K562 (cell line): ENCODE results near the gene REEP3. TPM values are rescaled to one million over a fixed set of nuclear protein-coding genes. Genes with fewer than 3 reads are reported as not detected.
A peak's percentile ranks its signal among the peaks of the same experiment; 100 is the strongest.

Experiments
- BHLHE40 ChIP-seq: IDR thresholded peaks from 2 replicates; pipeline ENCODE4 v1.6.1; 2011; ENCODE audit warnings: low read length, improper control_type of control experiment
- CTCFL ChIP-seq: IDR thresholded peaks from 2 replicates; pipeline ENCODE4 v1.6.1; 2011; ENCODE audit warnings: borderline replicate concordance, low read depth, mild to moderate bottlenecking, moderate library complexity, low read length; ENCODE audit not compliant: insufficient read depth, poor library complexity, severe bottlenecking
- MYC ChIP-seq, 2 experiments: fragments of 250-450 bp in 1 of 2; sonication (Bioruptor Pico) in 1 of 2; IDR thresholded peaks; 2 replicates each; pipeline versions ENCODE4 v1.5.1 to v1.6.1; 2012 to 2021; ENCODE audit warnings: low read depth in 2 of 2, borderline replicate concordance in 1 of 2, improper control_type of control experiment in 1 of 2, low read length in 1 of 2, mild to moderate bottlenecking in 1 of 2, moderate library complexity in 1 of 2
- PHF8 ChIP-seq: fragments of 200-600 bp; sonication (generic); IDR thresholded peaks from 2 replicates; pipeline ENCODE4 v1.6.1; 2012; ENCODE audit warnings: mixed run types, mild to moderate bottlenecking, inconsistent platforms, low read length, moderate library complexity, borderline replicate concordance
- PML ChIP-seq: IDR thresholded peaks from 2 replicates; pipeline ENCODE4 v1.6.1; 2012; ENCODE audit warnings: low read length, inconsistent platforms
- RERE ChIP-seq: sonication (generic); formaldehyde crosslinking; IDR thresholded peaks from 2 replicates; pipeline ENCODE4 v1.8.0; 2023; ENCODE audit warnings: missing genetic modification reagents, mild to moderate bottlenecking, borderline replicate concordance
- TEAD4 ChIP-seq, 2 experiments: sonication (generic) in 1 of 2; formaldehyde crosslinking in 1 of 2; IDR thresholded peaks; 2 replicates each; pipeline versions ENCODE4 v1.6.1 to v1.8.0; 2012 to 2022; ENCODE audit warnings: borderline replicate concordance in 1 of 2, inconsistent platforms in 1 of 2, low read length in 1 of 2, mild to moderate bottlenecking in 1 of 2, missing genetic modification reagents in 1 of 2
- ZKSCAN1 ChIP-seq: fragments of 150-350 bp; IDR thresholded peaks from 2 replicates; pipeline ENCODE4 v1.6.1; 2016; ENCODE audit warnings: low read depth, low read length
- ZMIZ1 ChIP-seq, 2 experiments: fragments of 150-350 bp in 1 of 2; IDR thresholded peaks; 2 replicates each; pipeline ENCODE4 v1.6.1; 2012 to 2016; ENCODE audit warnings: low read depth in 2 of 2, low read length in 2 of 2, mild to moderate bottlenecking in 1 of 2, moderate library complexity in 1 of 2
- ZNF395 ChIP-seq: fragments of 200-800 bp; sonication (Bioruptor generic); IDR thresholded peaks from 2 replicates; pipeline ENCODE4 v1.6.1; 2017; ENCODE audit warnings: missing genetic modification characterization, missing compliant biosample characterization
- polyA plus RNA-seq, 8 experiments: library from polyadenylated mRNA; depleted of rRNA in 4 of 8; stranded (reverse) in 5 of 8; unstranded in 3 of 8; fragments of >200 nt; fragmentation: Nextera tagmentation in 2 of 8; fragmentation: Illumina TruSeq in 1 of 8; extraction: Ambion mirVana in 2 of 8; extraction: Trizol in 1 of 8; gene quantifications; 2 replicates each; pipeline versions ENCODE4 v1.2.1 to v1.2.3, GENCODE V29; 2011 to 2014; ENCODE audit warnings: inconsistent platforms in 1 of 8, missing spikeins in 1 of 8
- total RNA-seq, 7 experiments: library from RNA; depleted of rRNA in 6 of 7; stranded (reverse); fragments of >200 nt in 6 of 7; fragmentation: Illumina TruSeq in 2 of 7; extraction: Trizol in 2 of 7; gene quantifications; 2 replicates each; pipeline versions ENCODE4 v1.2.1 to v1.2.3, GENCODE V29; 2011 to 2021; ENCODE audit warnings: low replicate concordance in 1 of 7

The REEP3 gene
- total and polyA plus RNA-seq, 9 of the 15 experiments (the other 6 are each of a cell fraction or from before 2014, with no cell fraction given) = 3.4 to 13.4 (median 9.2) TPM

GRCh38 chr10:63630085-63630930, 109.1 kb downstream of the REEP3 start (continued):
- TF ChIP-seq ZMIZ1 (IDR thresholded peaks at IDR 0.05; ENCODE audit: low read depth in 2 of 2, low read length in 2 of 2) (0 out of 4 replicates have a peak, but pooled peaks of 1 of the 2 experiments have one; percentile 49), PML (peak; percentile 58; the same call in 1 of the 2 replicates), RERE (0 out of 2 replicates have a peak, but pooled peaks have one; percentile 73), ZKSCAN1 (peak; percentile 12; the same call in 1 of the 2 replicates), CTCFL (no peak), ZNF395 (CRISPR knock-in tag) (peak; percentile 38; the same call in 1 of the 2 replicates), BHLHE40 (no peak; the same call in 1 of the 2 replicates), TEAD4 (IDR thresholded peaks at IDR 0.05; ENCODE audit: low read length) (peak; percentile 71), TEAD4 (CRISPR knock-in tag; IDR thresholded peaks at IDR 0.05; ENCODE audit: borderline replicate concordance) (no peak), MYC (IDR thresholded peaks at IDR 0.05; ENCODE audit: low read depth, low read length) (0 out of 2 replicates have a peak, but pooled peaks have one; percentile 65), MYC (CRISPR knock-in tag; IDR thresholded peaks at IDR 0.05; ENCODE audit: borderline replicate concordance, low read depth) (no peak; the same call in 1 of the 2 replicates), PHF8 (peak; percentile 57; the same call in 1 of the 2 replicates)
